Mesothelial cell of epicardium (in vitro differentiated cells): Measurements from ENCODE around the gene MED25. TPM values are rescaled to one million over a fixed set of nuclear protein-coding genes. Genes with fewer than 3 reads are reported as not detected.

Source experiments
- DNase-seq, 2 experiments: peaks; one replicate each; pipeline ENCODE4 v3.0.0; 2021; ENCODE audit warnings: low spot score in 2 of 2; ENCODE audit not compliant: unreplicated experiment in 2 of 2
- H3K27ac Mint-ChIP-seq: 2 replicates; pipeline ENCODE4 v1.8.0; 2021; ENCODE audit warnings: mixed read lengths
- H3K27me3 Mint-ChIP-seq: 2 replicates; pipeline ENCODE4 v1.8.0; 2021; ENCODE audit warnings: low read depth, mixed read lengths
- H3K36me3 Mint-ChIP-seq: 2 replicates; pipeline ENCODE4 v1.8.0; 2021; ENCODE audit warnings: mixed read lengths
- H3K4me1 Mint-ChIP-seq: 2 replicates; pipeline ENCODE4 v1.8.0; 2021; ENCODE audit warnings: mixed read lengths
- H3K4me3 Mint-ChIP-seq: 2 replicates; pipeline ENCODE4 v1.8.0; 2021; ENCODE audit warnings: mild to moderate bottlenecking, moderate library complexity, mixed read lengths
- H3K9me3 Mint-ChIP-seq: 2 replicates; pipeline ENCODE4 v1.8.0; 2021; ENCODE audit warnings: mixed read lengths
- total RNA-seq: library from RNA; stranded (reverse); gene quantifications from 3 replicates; pipeline ENCODE4 v1.2.1, GENCODE V29; 2021
- TF ChIP-seq, protein P1 (sequence below): fragments of 200-600 bp; sonication (generic); IDR thresholded peaks from one replicate; pipeline ENCODE4 v1.5.0; 2021; ENCODE audit warnings: antibody characterized with exemption; ENCODE audit not compliant: unreplicated experiment

The MED25 gene
- total RNA-seq, 1 donor from 2014 or later, result 103 TPM

GRCh38 chr19:49802836-49803528, 15.1 kb upstream of the MED25 start:
- TF ChIP-seq, protein P1, sequence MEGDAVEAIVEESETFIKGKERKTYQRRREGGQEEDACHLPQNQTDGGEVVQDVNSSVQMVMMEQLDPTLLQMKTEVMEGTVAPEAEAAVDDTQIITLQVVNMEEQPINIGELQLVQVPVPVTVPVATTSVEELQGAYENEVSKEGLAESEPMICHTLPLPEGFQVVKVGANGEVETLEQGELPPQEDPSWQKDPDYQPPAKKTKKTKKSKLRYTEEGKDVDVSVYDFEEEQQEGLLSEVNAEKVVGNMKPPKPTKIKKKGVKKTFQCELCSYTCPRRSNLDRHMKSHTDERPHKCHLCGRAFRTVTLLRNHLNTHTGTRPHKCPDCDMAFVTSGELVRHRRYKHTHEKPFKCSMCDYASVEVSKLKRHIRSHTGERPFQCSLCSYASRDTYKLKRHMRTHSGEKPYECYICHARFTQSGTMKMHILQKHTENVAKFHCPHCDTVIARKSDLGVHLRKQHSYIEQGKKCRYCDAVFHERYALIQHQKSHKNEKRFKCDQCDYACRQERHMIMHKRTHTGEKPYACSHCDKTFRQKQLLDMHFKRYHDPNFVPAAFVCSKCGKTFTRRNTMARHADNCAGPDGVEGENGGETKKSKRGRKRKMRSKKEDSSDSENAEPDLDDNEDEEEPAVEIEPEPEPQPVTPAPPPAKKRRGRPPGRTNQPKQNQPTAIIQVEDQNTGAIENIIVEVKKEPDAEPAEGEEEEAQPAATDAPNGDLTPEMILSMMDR, result no peak
- Mint-ChIP-seq H3K9me3 (no peaks in the 10 kb centered on the region), H3K27ac (no peak overlapping the region), H3K27me3 (no peaks in the 10 kb centered on the region), H3K4me1 (peaks cover 4% of the 10 kb centered on the region), H3K4me3 (no peak overlapping the region), H3K36me3 (peaks cover 32% of the 10 kb centered on the region)
- no peak for DNase-seq

- Mint-ChIP-seq H3K36me3 (peaks cover 31% of the 10 kb centered on the region), H3K27ac (no peak overlapping the region), H3K4me3 (no peak overlapping the region), H3K27me3 (no peaks in the 10 kb centered on the region), H3K9me3 (no peaks in the 10 kb centered on the region), H3K4me1 (peaks cover 4% of the 10 kb centered on the region)
- TF ChIP-seq, protein P1, result no peak
- no peak for DNase-seq
These were observed 14.6 kb upstream of the MED25 start for GRCh38 chr19:49803529-49803856.

- no peaks in the 10 kb centered on the region for H3K9me3 Mint-ChIP-seq
- DNase-seq, result no peak
- TF ChIP-seq, protein P1, result no peak
- H3K27ac Mint-ChIP-seq, result peak overlapping the region; percentile 28
- no peaks in the 10 kb centered on the region for H3K27me3 Mint-ChIP-seq
- no peak overlapping the region for H3K4me3 Mint-ChIP-seq
- H3K36me3 Mint-ChIP-seq, result peaks cover 19% of the 10 kb centered on the region
- peaks cover 14% of the 10 kb centered on the region for H3K4me1 Mint-ChIP-seq
These were observed 12.1 kb upstream of the MED25 start for GRCh38 chr19:49805822-49806619.

GRCh38 chr19:49806620-49806959, 11.5 kb upstream of the MED25 start:
- no peaks in the 10 kb centered on the region for H3K9me3 Mint-ChIP-seq
- no peaks in the 10 kb centered on the region for H3K27me3 Mint-ChIP-seq
- peaks cover 14% of the 10 kb centered on the region for H3K4me1 Mint-ChIP-seq
- TF ChIP-seq, protein P1, result no peak
- H3K27ac Mint-ChIP-seq, result peak overlapping the region; percentile 28
- H3K4me3 Mint-ChIP-seq, result no peak overlapping the region
- no peak for DNase-seq
- H3K36me3 Mint-ChIP-seq, result peaks cover 17% of the 10 kb centered on the region

DNA sequence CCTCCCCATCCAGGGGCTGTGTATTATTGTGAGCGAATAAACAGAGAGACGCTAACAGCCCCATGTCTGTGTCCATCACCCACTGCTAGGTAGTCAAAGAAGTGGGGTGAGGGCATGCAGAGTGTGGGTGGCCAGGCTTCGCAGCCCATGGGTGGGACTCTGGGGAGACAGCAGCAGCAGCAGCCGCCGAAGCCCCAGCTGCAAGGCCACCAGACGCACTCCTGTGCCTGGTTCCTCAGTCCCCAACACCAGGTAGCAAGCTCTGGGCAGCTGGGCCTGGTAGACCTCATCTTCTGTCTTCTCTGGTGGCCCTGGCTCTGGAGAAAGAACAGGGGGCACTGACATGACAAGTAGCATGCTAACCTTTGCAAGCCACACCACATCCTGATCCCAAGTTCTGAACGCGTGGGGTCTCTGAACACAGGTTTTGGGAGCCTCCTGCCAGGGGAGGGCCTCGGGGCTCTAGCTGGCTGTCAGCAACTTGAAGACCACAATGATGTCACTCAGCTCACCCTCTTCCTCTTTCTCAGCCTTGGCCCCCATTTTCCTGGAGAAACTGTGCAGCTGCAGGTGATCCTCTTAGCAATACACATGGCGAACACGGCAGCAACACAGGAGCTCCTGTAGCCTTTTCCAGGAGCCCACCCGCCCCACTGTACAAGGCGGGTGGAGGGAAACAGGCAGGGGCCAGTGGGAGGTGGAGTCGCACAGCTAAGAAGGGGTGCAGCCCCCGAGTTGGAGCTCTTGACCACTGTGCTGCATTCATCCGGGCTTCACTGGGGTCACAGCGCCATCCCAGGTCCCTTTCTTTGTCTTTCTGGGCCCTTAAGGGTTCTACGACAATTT, 10.8 kb upstream of the MED25 start:
- Mint-ChIP-seq H3K4me1 (peaks cover 14% of the 10 kb centered on the region), H3K27me3 (no peaks in the 10 kb centered on the region), H3K36me3 (peaks cover 15% of the 10 kb centered on the region), H3K9me3 (no peaks in the 10 kb centered on the region), H3K27ac (peak overlapping the region; percentile 53), H3K4me3 (peak overlapping the region; percentile 58)
- DNase-seq, result no peak
- TF ChIP-seq, protein P1, result no peak
